GM18868 (cell line): Measurements from ENCODE around the gene LRRC17.
"Not testable (repeated sequence)": the region's sequence is repeated elsewhere in the genome, so short reads cannot be mapped to it uniquely, and the experiment has no call there.

Experiments used
- ATAC-seq: cut with Tn5 transposase; IDR thresholded peaks from one replicate; pipeline ENCODE4 v1.9.1; 2021; ENCODE audit warnings: mild to moderate bottlenecking, moderate library complexity; ENCODE audit not compliant: unreplicated experiment

The LRRC17 gene

DNA sequence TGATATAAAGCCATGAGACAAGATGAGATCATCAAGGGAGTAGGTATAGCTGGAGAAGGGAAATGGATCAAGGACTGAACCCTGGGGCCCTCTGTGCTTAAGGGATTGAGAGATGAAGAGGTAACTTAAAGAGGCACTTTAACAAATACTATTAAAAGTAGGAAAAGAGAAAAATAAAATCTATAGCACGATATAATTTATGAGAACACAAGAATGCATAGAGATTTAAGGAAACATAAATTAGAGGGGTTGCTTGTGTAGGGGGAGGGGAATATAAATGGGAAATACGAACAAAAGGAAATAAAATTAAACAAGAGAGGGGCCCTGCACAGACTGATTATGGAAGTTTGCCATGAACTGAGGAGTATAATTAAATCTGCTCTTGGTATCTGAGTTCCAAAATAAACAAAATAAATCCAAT lies 15.6 kb upstream of the LRRC17 start:
- ATAC-seq, result no peak

DNA sequence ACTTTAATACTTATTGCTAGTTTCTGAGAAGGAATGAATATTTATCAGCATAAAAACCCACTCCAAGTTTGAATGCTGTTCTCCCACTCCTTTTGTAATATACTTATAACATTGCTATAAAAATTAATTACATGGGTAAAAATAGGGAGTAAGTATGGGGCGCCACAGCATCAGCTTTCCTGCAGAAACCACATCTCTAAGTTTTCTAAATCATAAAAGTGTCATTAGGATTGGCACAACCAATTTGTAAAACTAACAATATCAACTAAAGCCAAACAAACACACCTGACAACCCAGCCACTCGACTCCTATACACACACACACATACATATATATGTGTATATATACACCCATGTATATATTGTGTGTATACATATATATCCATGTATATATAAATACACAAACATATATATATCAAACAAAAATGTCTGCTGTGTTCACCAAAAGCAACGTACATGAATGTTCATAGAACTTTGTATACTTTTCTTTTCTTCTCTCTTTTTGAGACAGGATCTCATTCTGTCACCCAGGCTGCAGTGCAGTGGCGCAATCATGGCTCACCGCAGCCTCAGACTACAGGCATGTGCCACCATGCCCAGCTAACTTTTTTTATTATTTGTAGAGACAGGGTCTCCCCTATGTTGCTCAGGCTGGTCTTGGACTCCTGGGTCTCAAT lies 14.8 kb upstream of the LRRC17 start:
- no peak for ATAC-seq

DNA sequence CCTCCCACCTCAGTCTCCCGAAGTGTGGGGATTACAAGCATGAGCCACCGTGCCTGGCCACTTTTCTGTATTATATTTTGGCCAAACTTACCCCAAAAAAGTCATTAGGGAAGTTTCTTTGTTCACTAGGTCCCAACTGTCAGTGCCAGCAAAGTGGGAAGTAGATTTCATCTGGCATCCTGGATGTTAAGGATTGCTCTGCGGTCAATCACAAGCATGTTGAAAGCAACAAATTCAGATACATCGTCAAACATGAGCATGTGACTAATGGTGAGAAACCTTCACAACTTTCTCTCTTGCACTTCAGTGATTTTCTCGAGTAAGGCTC lies 14.3 kb upstream of the LRRC17 start:
- ATAC-seq, result no peak

- not testable (repeated sequence) for ATAC-seq
Measured at GRCh38 chr7:102902052-102902451, 10.7 kb upstream of the LRRC17 start.

GRCh38 chr7:102903576-102903975 lies 9.2 kb upstream of the LRRC17 start:
- not testable (repeated sequence) for ATAC-seq

GRCh38 chr7:102908676-102909075 lies 4.1 kb upstream of the LRRC17 start:
- ATAC-seq, result no peak

GRCh38 chr7:102913826-102914225 lies 1.0 kb downstream of the LRRC17 start:
- ATAC-seq, result no peak

- no peak for ATAC-seq
Measured at GRCh38 chr7:102914585-102914984, 1.8 kb downstream of the LRRC17 start.

GRCh38 chr7:102916426-102916825 lies 3.6 kb downstream of the LRRC17 start:
- no peak for ATAC-seq

GRCh38 chr7:102916881-102917280 lies 4.1 kb downstream of the LRRC17 start:
- ATAC-seq, result no peak

- no peak for ATAC-seq
Measured at GRCh38 chr7:102917436-102918353, 4.9 kb downstream of the LRRC17 start.

GRCh38 chr7:102918845-102919244 lies 6.0 kb downstream of the LRRC17 start:
- ATAC-seq, result no peak

- no peak for ATAC-seq
Measured at GRCh38 chr7:102925976-102926782, 13.4 kb downstream of the LRRC17 start.

DNA sequence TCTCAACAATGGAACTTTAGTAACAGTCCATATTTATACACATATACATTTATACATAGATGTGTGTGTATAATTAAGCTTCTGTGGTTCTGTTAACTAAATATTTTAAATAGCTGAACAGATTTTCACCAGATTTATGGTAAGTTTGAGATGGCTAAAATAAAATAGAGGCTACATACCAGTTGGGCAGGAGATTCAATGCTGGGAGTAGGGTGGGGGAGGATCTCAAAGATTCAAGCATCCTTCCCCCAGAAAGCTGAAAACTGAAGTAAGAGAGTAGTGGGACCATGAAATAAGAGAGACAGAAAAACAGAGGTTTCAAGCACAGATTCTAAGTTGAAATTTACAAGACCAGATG lies 14.0 kb downstream of the LRRC17 start:
- ATAC-seq, result no peak

DNA sequence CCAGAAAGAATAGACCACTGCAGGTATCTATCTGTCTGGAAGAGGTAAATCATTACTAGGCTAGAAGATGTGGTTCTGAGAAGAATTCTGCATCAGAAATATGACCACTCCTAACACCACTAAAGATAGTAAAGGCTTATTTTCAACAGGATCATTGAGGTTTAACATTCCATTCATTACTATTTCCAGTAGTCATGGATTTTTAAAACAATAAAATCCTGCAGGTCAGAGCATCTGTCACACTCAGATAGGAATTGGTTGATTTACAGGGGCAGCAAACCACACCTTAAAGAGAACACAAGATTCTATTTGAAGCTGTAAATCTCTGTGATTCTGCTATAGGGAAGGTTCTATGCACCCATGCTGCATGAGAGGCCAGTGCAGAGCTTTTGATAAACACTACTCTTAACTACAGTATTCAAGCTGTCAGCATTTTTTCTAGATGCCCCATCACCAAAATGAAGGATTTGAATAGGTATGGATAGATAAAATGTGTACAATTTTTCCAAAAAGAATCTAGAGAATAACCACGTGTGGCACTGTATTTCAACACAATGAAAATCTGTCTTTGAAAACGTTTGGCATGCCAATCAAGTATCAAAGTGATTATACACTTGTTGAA lies 14.6 kb downstream of the LRRC17 start:
- ATAC-seq, result no peak

DNA sequence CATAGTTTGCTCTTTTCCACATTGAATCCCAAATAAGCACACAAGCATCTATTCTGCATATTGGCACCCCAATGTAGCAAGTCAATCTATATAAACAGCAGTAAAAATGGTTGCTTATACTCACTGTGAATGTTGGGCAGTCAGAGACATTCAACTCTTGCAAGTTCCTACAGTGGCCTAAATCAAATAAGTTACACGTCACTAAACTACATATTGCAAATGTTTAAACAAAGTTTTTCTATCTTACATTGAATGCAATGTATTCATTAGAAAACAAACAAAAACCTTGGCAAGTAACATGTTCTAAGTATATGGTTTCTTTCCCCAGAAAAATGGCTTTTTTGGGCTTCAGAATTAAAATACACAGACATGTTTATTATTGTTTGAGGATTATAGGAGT lies 19.0 kb downstream of the LRRC17 start:
- ATAC-seq, result no peak

DNA sequence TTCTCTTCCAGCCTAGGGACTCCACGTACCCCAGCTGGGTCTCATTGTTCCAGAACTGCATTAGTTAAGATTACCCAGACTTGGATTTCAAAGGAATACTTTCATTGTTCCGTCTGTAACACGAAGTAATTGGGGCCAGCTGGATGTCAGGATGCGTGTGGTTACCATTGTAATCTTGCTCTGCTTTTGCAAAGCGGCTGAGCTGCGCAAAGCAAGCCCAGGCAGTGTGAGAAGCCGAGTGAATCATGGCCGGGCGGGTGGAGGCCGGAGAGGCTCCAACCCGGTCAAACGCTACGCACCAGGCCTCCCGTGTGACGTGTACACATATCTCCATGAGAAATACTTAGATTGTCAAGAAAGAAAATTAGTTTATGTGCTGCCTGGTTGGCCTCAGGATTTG lies 21.0 kb downstream of the LRRC17 start:
- ATAC-seq, result no peak

- no peak for ATAC-seq
Measured at GRCh38 chr7:102934239-102934638, 21.4 kb downstream of the LRRC17 start.

DNA sequence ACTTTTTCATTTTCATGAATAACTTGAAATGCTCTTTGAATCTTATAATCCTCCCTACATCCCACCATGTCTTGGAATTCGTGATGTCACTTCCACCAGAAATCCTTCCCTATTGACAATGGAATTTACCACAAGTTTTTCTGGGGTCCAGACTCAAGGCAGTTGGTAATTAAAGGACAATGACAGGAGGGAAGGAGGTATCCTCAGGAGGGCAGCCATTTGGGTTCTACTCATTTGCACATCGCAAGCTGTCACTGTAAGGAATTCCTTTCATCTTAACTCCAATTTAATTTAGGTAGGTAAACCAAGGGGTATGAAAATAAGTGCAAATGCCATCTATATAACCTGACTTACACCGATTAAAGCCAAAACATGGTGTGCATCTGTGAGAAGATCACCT lies 21.9 kb downstream of the LRRC17 start:
- no peak for ATAC-seq

GRCh38 chr7:102935450-102936115 lies 22.8 kb downstream of the LRRC17 start:
- ATAC-seq, result no peak

DNA sequence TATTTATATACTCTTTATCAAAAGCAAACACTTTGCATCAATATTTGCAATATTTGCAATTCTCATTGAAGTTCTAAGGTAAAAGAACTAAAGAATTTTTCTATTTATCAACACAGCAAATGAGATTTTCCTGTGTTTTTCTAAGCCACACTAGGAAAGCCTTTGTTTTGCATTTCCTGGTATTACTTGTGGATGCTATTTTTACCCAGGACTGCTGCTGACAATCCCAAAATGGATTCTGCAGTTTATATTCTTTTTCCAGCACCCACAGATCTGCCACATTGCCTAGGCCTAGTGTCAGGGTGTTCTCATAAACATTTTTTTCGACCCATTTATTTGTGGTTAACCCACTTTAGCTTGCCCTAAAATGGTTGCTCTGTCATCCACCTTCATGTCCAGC lies 25.9 kb downstream of the LRRC17 start:
- no peak for ATAC-seq
